GM23248 (cell line): ENCODE measurements around the gene CACNA1C. TPM values are rescaled to one million over a fixed set of nuclear protein-coding genes. Genes with fewer than 3 reads are reported as not detected.

Experiments
- DNase-seq: peaks from one replicate; pipeline ENCODE4 v3.0.0-alpha.2; 2015
- H2AFZ ChIP-seq: fragments of 200-600 bp; sonication (generic); 2 replicates; pipeline ENCODE4 v1.6.1; 2016; ENCODE audit warnings: antibody characterized with exemption
- H3F3A ChIP-seq: fragments of 200-600 bp; sonication (generic); 2 replicates; pipeline ENCODE4 v1.6.1; 2016; ENCODE audit warnings: mild to moderate bottlenecking, antibody characterized with exemption, mixed run types; ENCODE audit not compliant: insufficient read depth
- H3K27ac ChIP-seq: fragments of 200-600 bp; sonication (generic); 2 replicates; pipeline ENCODE4 v1.5.1; 2016; ENCODE audit warnings: mild to moderate bottlenecking
- H3K27me3 ChIP-seq: fragments of 200-600 bp; sonication (generic); replicated peaks from 2 replicates; pipeline ENCODE4 v1.6.1; 2016; ENCODE audit warnings: mild to moderate bottlenecking; ENCODE audit not compliant: insufficient read depth
- H3K36me3 ChIP-seq: fragments of 200-600 bp; sonication (generic); 2 replicates; pipeline ENCODE4 v1.6.1; 2016; ENCODE audit warnings: low read depth, mild to moderate bottlenecking
- H3K4me1 ChIP-seq: fragments of 200-600 bp; sonication (generic); 2 replicates; pipeline ENCODE4 v1.6.1; 2016; ENCODE audit warnings: mild to moderate bottlenecking; ENCODE audit not compliant: insufficient read depth
- H3K4me2 ChIP-seq: fragments of 200-600 bp; sonication (generic); one replicate; pipeline ENCODE4 v1.6.1; 2016; ENCODE audit warnings: mild to moderate bottlenecking; ENCODE audit not compliant: unreplicated experiment
- H3K4me3 ChIP-seq: fragments of 200-600 bp; sonication (generic); 2 replicates; pipeline ENCODE4 v1.5.1; 2016; ENCODE audit warnings: mild to moderate bottlenecking
- H3K79me2 ChIP-seq: fragments of 200-600 bp; sonication (generic); 2 replicates; pipeline ENCODE4 v1.6.1; 2016; ENCODE audit warnings: mild to moderate bottlenecking; ENCODE audit not compliant: insufficient read depth
- H3K9ac ChIP-seq: fragments of 200-600 bp; sonication (generic); 2 replicates; pipeline ENCODE4 v1.6.1; 2016; ENCODE audit warnings: mild to moderate bottlenecking
- H3K9me2 ChIP-seq: fragments of 200-600 bp; sonication (generic); 2 replicates; pipeline ENCODE4 v1.6.1; 2016; ENCODE audit warnings: mixed run types, mild to moderate bottlenecking, moderate library complexity; ENCODE audit not compliant: insufficient read depth
- H3K9me3 ChIP-seq: fragments of 200-600 bp; sonication (generic); one replicate; pipeline ENCODE4 v1.6.1; 2017; ENCODE audit warnings: low read depth
- H4K20me1 ChIP-seq: fragments of 200-600 bp; sonication (generic); 2 replicates; pipeline ENCODE4 v1.6.0; 2016; ENCODE audit not compliant: insufficient read depth
- EZH2 ChIP-seq: fragments of 200-600 bp; sonication (generic); IDR thresholded peaks from 2 replicates; pipeline ENCODE4 v1.6.1; 2018; ENCODE audit warnings: antibody characterized with exemption, mild to moderate bottlenecking; ENCODE audit not compliant: insufficient read depth, poor library complexity, severe bottlenecking
- EZH2phosphoT487 ChIP-seq: fragments of 200-600 bp; sonication (generic); IDR thresholded peaks from 2 replicates; pipeline ENCODE4 v1.6.1; 2018; ENCODE audit warnings: antibody characterized with exemption, moderate library complexity, mild to moderate bottlenecking, low read depth; ENCODE audit not compliant: insufficient read depth
- WGBS, 2 experiments: methylation state at CpG; one replicate each; pipeline ENCODE4 v1.1.6; 2015 to 2017; ENCODE audit warnings: low lambda C conversion rate in 2 of 2, low coverage in 1 of 2; ENCODE audit errors: missing lambda C conversion rate in 2 of 2; 5-methylcytosine and 5-hydroxymethylcytosine counted together
- in situ Hi-C: fragments of 300-500 bp; cut with MboI; formaldehyde crosslinking; loops from 2 replicates; pipeline ENCODE4 v1.15.0; 2020
- polyA plus RNA-seq: library from polyadenylated mRNA; unstranded; fragments of >200 nt; fragmentation: Nextera tagmentation; extraction: Ambion mirVana; gene quantifications from 2 replicates; pipeline ENCODE4 v1.2.1, GENCODE V29; 2016
- total RNA-seq: library from RNA; depleted of rRNA; stranded (reverse); fragments of >200 nt; shearing (Covaris generic); gene quantifications from 2 replicates; pipeline ENCODE4 v1.2.3, GENCODE V29; 2014

Gene CACNA1C
- total and polyA plus RNA-seq, 2 experiments from 2014 or later, result 4.9 to 11.5 TPM

GRCh38 chr12:2238111-2238510 lies 185.3 kb downstream of the CACNA1C start:
- no peak overlapping the region for H3K4me2 ChIP-seq
- H3K4me3 ChIP-seq, result no peak overlapping the region
- H3K4me1 ChIP-seq, result peaks cover 14% of the 10 kb centered on the region
- H3K79me2 ChIP-seq, result peaks cover 94% of the 10 kb centered on the region
- no peak for TF ChIP-seq EZH2
- TF ChIP-seq EZH2phosphoT487, result no peak
- in situ Hi-C loops, result no loop called here
- H3K9ac ChIP-seq, result no peak overlapping the region
- no peaks in the 10 kb centered on the region for H3K27me3 ChIP-seq
- no peak overlapping the region for H2AFZ ChIP-seq
- no peaks in the 10 kb centered on the region for H4K20me1 ChIP-seq
- DNase-seq, result no peak
- H3F3A ChIP-seq, result peaks cover 18% of the 10 kb centered on the region
- WGBS, 2 experiments, result 96 to 100% methylated on average over 4 of the region's 4 CpGs
- no peaks in the 10 kb centered on the region for H3K9me3 ChIP-seq
- H3K27ac ChIP-seq, result no peak overlapping the region
- H3K36me3 ChIP-seq, result no peaks in the 10 kb centered on the region
- H3K9me2 ChIP-seq, result no peaks in the 10 kb centered on the region

GRCh38 chr12:2239381-2239871 lies 186.6 kb downstream of the CACNA1C start:
- peaks cover 20% of the 10 kb centered on the region for H3F3A ChIP-seq
- TF ChIP-seq EZH2 (no peak), EZH2phosphoT487 (no peak)
- DNase-seq, result no peak
- H4K20me1 ChIP-seq, result no peaks in the 10 kb centered on the region
- peaks cover 17% of the 10 kb centered on the region for H3K4me1 ChIP-seq
- WGBS, 2 experiments, result 90 to 93% methylated on average over 13 to 17 of the region's 17 CpGs
- H3K4me2 ChIP-seq, result no peak overlapping the region
- H3K9me3 ChIP-seq, result no peaks in the 10 kb centered on the region
- H3K79me2 ChIP-seq, result peaks cover 86% of the 10 kb centered on the region
- in situ Hi-C loops, result no loop called here
- H3K27me3 ChIP-seq, result no peaks in the 10 kb centered on the region
- H3K9me2 ChIP-seq, result no peaks in the 10 kb centered on the region
- H3K27ac ChIP-seq, result no peak overlapping the region
- no peak overlapping the region for H3K9ac ChIP-seq
- H2AFZ ChIP-seq, result no peak overlapping the region
- H3K4me3 ChIP-seq, result no peak overlapping the region
- no peaks in the 10 kb centered on the region for H3K36me3 ChIP-seq

GRCh38 chr12:2240390-2240789 lies 187.6 kb downstream of the CACNA1C start:
- no peak overlapping the region for H3K9ac ChIP-seq

GRCh38 chr12:2240984-2241383 lies 188.2 kb downstream of the CACNA1C start:
- Histone ChIP-seq H3K9ac (no peak overlapping the region), H3K4me3 (no peak overlapping the region), H3K36me3 (no peaks in the 10 kb centered on the region), H2AFZ (no peak overlapping the region), H3K9me2 (no peaks in the 10 kb centered on the region), H3K79me2 (peaks cover 83% of the 10 kb centered on the region), H3K9me3 (no peaks in the 10 kb centered on the region), H3K4me1 (peaks cover 27% of the 10 kb centered on the region), H3F3A (peaks cover 31% of the 10 kb centered on the region), H3K27me3 (no peaks in the 10 kb centered on the region), H4K20me1 (no peaks in the 10 kb centered on the region), H3K4me2 (no peak overlapping the region), H3K27ac (no peak overlapping the region)
- DNase-seq, result no peak
- WGBS, 2 experiments, result 87 to 89% methylated on average over 8 of the region's 8 CpGs
- TF ChIP-seq EZH2phosphoT487 (no peak), EZH2 (no peak)
- in situ Hi-C loops, result no loop called here

More at GRCh38 chr12:2240390-2240789, 187.6 kb downstream of the CACNA1C start:
- TF ChIP-seq EZH2phosphoT487, result no peak
- no peak for TF ChIP-seq EZH2
- Histone ChIP-seq H3K9me3 (no peaks in the 10 kb centered on the region), H3K4me1 (peaks cover 27% of the 10 kb centered on the region), H2AFZ (no peak overlapping the region), H3F3A (peaks cover 29% of the 10 kb centered on the region), H3K79me2 (peaks cover 83% of the 10 kb centered on the region), H3K9me2 (no peaks in the 10 kb centered on the region), H3K4me3 (no peak overlapping the region), H3K36me3 (no peaks in the 10 kb centered on the region), H3K27ac (no peak overlapping the region), H3K27me3 (no peaks in the 10 kb centered on the region), H3K4me2 (no peak overlapping the region), H4K20me1 (no peaks in the 10 kb centered on the region)
- in situ Hi-C loops, result no loop called here
- 95 to 99% methylated on average over 4 to 6 of the region's 6 CpGs for WGBS, 2 experiments
- no peak for DNase-seq

- H3K9me2 ChIP-seq, result no peaks in the 10 kb centered on the region
- H4K20me1 ChIP-seq, result no peaks in the 10 kb centered on the region
- TF ChIP-seq EZH2, result no peak
- TF ChIP-seq EZH2phosphoT487, result no peak
- H3K79me2 ChIP-seq, result peaks cover 79% of the 10 kb centered on the region
- peaks cover 27% of the 10 kb centered on the region for H3K4me1 ChIP-seq
- no peaks in the 10 kb centered on the region for H3K27me3 ChIP-seq
- H3K36me3 ChIP-seq, result no peaks in the 10 kb centered on the region
- DNase-seq, result no peak
- in situ Hi-C loops, result no loop called here
- peaks cover 31% of the 10 kb centered on the region for H3F3A ChIP-seq
- no peak overlapping the region for H2AFZ ChIP-seq
- H3K4me3 ChIP-seq, result no peak overlapping the region
- no peak overlapping the region for H3K9ac ChIP-seq
- H3K27ac ChIP-seq, result no peak overlapping the region
- no peak overlapping the region for H3K4me2 ChIP-seq
- WGBS, 2 experiments, result 96 to 100% methylated on average over 5 of the region's 5 CpGs
- no peaks in the 10 kb centered on the region for H3K9me3 ChIP-seq
These were observed 189.4 kb downstream of the CACNA1C start for GRCh38 chr12:2242216-2242615.
